GM04503 (cell line): Measurements from ENCODE around the gene NBPF1.
A peak's percentile ranks its signal among the peaks of the same experiment; 100 is the strongest.
"Not testable (repeated sequence)": the region's sequence is repeated elsewhere in the genome, so short reads cannot be mapped to it uniquely, and the experiment has no call there.

ENCODE experiments used
- DNase-seq: peaks from one replicate; pipeline ENCODE4 v3.0.0-alpha.2; 2012; ENCODE audit warnings: low read depth

The NBPF1 gene

DNA sequence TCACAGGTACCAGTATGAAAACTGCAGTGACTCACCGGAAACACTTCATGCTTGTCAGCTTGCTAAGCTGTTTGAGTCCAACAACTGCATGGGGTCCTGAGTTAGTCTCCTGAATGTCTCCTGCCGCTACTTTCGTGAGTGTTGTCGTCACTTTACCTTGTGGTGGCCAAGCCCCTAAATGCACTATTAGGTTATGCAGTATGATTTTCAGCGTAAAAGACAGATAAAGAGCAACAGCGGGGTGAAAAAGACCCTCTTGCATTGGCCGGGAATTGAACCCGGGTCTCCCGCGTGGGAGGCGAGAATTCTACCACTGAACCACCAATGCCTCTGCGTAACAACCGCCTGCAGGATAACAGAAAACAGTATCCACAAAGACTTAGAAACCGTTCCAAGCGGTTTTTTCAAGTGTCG is 67.7 kb downstream of the NBPF1 start:
- peak; percentile 3 for DNase-seq

GRCh38 chr1:16540421-16540893 is 72.9 kb downstream of the NBPF1 start:
- DNase-seq: not testable (repeated sequence)

DNA sequence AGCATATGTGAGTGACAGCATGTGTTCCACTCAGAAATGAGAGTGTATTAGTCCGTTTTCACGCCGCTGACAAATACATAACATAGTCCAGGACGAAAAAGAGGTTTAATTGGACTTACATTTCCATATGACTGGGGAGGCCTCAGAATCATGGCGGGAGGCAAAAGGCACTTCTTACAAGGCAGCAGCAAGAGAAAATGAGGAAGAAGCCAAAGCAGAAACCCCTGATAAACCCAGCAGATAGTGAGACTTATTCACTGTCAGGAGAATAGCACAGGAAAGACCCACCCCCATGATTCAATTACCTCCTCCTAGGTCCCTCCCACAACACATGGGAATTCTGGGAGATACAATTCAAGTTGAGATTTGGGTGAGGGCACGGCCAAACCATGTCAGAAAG is 75.8 kb downstream of the NBPF1 start:
- DNase-seq: not testable (repeated sequence)

GRCh38 chr1:16536796-16537195 is 76.6 kb downstream of the NBPF1 start:
- not testable (repeated sequence) for DNase-seq

DNA sequence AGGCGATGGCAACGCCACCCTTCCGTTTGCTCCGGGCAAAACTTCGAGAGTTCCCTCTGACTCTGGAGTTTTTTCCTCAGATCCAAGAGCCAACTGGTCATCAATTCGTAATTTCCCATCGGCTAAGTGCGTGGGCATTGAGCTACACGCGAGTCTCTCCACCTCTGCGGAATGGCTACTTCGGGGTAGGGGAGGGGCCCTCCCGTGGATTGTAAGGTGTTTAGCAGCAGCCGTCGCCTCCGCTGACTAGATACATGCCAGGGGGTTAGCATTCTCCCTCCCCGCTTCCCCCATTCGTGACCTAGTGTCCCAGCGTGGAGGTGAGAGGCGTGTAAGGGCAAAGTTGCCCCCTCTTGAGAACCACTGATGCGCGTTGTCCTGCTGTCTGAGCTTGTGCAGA is 77.5 kb downstream of the NBPF1 start:
- DNase-seq: not testable (repeated sequence)

DNA sequence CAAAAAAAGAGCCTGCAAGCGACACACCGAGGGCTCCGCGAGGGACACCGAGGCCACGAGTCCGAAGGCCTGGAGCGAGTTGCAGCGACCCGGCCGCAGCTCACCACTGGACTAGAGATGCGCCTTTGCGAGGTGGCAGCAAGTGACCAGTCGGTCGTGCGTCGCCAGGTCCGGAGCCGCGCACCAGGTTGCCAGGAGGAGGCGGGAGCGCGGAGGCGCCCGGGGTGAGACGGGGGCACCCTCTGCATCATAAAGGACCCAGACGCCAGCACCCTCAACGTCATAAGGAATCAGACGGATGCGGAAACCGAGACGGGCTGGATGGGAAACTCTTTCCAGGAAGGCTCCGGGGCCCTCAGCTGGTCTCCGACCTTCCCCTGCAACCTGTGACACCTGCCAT is 77.9 kb downstream of the NBPF1 start:
- not testable (repeated sequence) for DNase-seq

- DNase-seq: peak; percentile 8
Measured at GRCh38 chr1:16534829-16535456, 78.4 kb downstream of the NBPF1 start.

- not testable (repeated sequence) for DNase-seq
Measured at GRCh38 chr1:16534239-16534828, 79.0 kb downstream of the NBPF1 start.

GRCh38 chr1:16532235-16532991 is 81.0 kb downstream of the NBPF1 start:
- DNase-seq: not testable (repeated sequence)

DNA sequence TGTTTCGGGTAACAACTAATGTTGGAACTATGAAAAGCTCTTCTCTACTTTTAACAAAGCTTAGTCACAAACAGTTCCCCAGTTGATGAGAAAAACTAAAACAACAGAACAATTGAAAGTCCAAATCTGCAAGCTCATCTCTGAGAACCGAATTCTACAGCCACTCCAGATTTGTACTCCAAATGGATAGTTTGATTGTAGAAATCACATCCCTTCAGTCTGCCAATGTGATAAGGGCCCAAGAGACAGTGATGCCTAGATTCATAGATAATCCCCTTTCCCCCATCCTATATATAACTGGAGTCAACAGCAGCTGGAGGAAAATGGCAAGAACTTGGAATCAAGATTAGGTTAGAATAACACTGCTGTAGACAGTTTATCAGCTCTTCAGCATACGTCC is 85.0 kb downstream of the NBPF1 start:
- not testable (repeated sequence) for DNase-seq

- DNase-seq: not testable (repeated sequence)
Measured at GRCh38 chr1:16525769-16526168, 87.6 kb downstream of the NBPF1 start.

- not testable (repeated sequence) for DNase-seq
Measured at GRCh38 chr1:16521679-16522078, 91.7 kb downstream of the NBPF1 start.

DNA sequence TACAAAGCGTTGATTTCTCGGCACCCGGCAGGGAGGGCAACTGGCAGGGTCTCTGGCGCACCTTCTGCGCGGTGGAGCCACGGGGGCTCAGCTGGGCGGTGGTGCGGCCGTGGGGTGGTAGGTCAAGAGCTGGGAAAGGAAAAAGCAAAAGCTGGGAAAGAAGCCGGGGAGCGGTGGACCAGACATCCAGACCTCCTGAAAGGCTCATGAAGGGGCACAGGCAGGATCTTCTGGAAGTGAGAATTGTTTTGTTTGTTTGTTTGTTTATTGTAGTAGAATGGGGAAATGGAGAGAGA is 92.1 kb downstream of the NBPF1 start:
- DNase-seq: no peak

- DNase-seq: not testable (repeated sequence)
Measured at GRCh38 chr1:16520435-16521287, 92.7 kb downstream of the NBPF1 start.

DNA sequence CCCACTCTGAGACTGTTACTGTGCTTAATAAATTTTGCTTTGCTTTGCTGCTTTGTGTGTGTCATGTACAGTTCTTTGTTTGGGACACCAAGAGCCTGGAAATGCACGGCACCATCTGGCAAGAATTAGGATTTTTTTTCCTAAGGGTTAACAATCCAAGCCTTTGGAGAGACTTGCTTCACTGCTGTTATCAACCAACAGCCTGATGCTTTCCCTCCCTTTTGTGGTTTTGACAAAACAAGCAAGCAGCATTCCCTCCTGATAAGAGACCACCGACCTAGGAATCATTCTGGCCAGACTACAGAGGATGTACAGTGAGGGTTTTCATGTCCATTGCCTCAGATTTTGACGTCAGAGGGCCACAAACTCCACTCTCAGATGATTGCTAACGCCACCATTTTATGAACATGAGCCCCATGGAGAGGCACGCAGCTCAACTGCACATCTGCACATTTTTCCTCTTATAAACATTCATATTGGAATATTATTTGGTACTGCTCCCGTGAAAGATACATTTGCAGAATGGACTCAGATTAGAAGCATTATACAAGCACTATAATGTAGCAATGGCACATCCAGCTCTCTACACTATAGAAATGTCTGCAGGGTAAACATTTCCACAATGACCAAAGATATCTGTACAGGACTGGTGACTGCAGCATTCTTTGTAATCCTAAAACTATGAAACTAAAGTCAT is 94.0 kb downstream of the NBPF1 start:
- DNase-seq: not testable (repeated sequence)

DNA sequence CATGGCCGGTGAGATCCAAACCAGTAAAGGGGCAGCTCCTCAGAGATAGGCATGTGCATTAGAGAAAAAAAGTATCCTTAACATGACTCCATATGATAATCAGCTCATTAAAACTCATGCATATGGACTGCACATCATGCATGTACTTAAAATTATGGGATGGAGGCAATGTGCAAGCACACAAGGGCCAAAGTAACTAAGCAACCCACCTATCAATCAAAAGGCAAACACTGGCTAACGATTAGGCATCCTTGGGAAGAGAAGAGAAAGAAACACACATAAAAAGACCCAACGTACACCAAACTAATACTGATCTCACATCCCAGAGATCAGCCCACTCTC is 94.5 kb downstream of the NBPF1 start:
- DNase-seq: not testable (repeated sequence)

DNA sequence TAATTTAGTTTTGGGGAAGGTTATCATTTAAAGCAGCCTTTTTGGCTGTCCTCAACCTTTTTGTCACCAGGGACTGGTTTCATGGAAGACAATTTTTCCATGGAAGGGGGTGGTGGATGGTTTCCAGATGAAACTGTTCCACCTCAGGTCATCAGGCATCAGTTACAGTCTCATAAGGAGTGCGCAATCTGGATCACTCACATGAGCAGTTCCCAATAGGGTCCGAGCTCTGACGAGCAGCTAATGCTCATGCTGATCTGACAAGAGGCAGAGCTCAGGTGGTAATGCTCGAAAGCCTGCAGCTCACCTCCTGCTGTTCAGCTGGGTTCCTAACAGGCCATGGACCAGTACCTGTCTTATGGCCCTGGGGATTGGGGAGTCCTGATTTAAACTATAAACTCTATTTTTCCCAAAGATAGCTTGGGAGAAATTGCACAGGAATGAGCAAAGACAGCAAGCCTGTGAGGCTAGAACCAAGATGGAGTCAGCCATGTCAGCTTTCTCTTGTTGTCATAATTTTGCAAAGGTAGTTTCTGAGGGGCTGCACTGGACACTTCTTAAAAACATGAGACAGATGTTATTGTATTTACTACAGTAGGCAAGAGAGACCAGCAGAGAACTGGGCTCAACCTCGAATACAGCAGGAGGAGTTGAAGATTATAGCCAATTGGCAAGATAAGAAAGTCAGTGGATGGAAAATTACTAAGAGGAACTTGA is 96.5 kb downstream of the NBPF1 start:
- DNase-seq: not testable (repeated sequence)

DNA sequence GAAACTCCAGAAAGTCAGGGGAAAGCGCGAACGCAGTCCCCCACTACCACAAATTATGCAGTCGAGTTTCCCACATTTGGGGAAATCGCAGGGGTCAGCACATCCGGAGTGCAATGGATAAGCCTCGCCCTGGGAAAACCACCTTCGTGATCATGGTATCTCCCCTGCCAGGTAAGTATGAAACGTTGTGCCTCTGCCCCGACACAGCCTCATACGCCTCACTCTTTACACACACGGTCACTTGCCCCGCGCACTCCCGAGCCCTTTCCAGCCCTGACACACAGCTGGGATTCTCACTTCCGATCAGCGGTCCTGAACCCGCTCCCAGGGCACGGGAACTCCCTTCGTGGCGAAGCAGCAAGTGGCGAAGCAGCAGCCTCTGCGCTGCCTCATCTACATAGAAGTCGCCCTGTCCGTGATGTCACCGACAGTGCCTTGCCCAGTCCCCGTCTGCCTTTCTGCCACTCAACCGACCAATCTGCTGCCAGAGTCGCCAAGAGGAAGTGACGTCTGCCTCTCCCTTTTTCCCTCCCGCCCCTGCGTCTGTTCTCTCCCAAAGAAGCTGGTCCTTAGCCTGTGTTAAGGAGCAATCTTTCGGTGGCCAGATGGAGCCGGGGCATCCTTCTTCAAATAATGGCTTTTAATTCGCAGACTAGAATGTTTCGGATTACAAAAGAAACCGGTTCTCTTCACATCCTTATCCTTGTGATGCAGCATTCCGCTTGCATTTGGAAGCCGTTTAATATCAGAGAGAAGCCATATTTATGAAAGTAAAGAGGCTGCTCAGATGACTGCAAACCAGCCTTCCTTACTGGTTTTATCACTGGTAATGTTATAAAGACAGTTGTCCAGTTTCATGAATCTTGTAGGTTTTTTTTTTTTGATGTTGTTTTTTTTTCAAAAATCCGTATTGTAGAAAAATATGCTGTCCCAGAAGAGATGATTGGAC is 99.0 kb downstream of the NBPF1 start, which contains the start of gene RNU1-1:
Gene RNU1-1 (minus strand): TSS at position 179 of the 949 bp plus-strand sequence.
- DNase-seq: peak; percentile 39

DNA sequence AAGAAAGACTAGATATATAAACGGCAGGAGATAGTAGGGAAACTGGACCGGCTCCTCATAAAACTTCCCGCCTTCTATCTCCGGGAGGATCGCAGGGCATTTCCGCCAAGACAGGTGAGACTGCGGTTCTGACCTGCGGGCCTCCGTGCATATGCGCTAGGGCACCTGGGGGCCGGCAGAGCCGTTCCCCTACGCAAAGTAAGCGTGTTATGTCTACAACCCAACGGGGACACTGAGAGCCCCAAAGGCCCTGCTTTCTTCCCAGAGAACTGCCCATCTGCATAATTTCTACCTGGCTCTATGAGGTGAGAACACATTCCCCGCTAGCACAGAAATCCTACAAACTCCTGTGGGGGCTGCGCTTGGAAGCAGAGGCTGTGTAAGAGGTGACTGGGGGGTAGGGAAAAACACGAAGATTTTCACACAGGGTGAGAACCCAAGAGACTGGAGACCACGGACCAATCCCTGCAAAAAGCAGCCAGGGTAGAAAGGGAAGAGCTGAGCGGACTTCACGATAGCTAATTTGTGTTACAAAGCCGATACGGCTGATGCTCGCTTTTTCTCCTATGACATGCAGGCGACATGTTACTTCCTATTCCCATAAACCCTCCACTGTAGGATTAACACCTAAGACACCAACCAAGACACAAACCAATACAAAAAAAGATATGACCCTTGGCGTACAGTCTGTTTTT is 99.8 kb downstream of the NBPF1 start:
- peak; percentile 97 for DNase-seq
